Brain microvascular endothelial cell (primary cell): Measurements from ENCODE around the gene B3GALT5.

Experiments
- DNase-seq: peaks from one replicate; pipeline ENCODE4 v3.0.0-alpha.2; 2020
- H3K27ac ChIP-seq: fragments of 250-450 bp; sonication (Bioruptor Pico); 2 replicates; pipeline ENCODE4 v1.5.1; 2020; ENCODE audit warnings: mild to moderate bottlenecking, moderate library complexity
- H3K27me3 ChIP-seq: fragments of 250-450 bp; sonication (Bioruptor Pico); replicated peaks from 2 replicates; pipeline ENCODE4 v1.5.1; 2020; ENCODE audit warnings: mild to moderate bottlenecking
- H3K36me3 ChIP-seq: fragments of 250-450 bp; sonication (Bioruptor Pico); replicated peaks from 2 replicates; pipeline ENCODE4 v1.5.1; 2020; ENCODE audit warnings: mild to moderate bottlenecking
- H3K4me3 ChIP-seq: 2 replicates; pipeline ENCODE4 v1.5.1; 2011; ENCODE audit warnings: low read depth, mild to moderate bottlenecking, control low read depth, low read length, moderate library complexity
- CTCF ChIP-seq: IDR thresholded peaks from 2 replicates; pipeline ENCODE4 v1.5.1; 2011; ENCODE audit warnings: low read depth, mild to moderate bottlenecking, moderate library complexity, low read length, control low read depth, inconsistent platforms; ENCODE audit errors: missing control alignments
- in situ Hi-C: cut with HindIII; loops from 2 replicates; pipeline ENCODE4 v1.10.0; 2017; ENCODE audit warnings: low sequenced_read_pairs, low pct_ligation_motif_present

The B3GALT5 gene

DNA sequence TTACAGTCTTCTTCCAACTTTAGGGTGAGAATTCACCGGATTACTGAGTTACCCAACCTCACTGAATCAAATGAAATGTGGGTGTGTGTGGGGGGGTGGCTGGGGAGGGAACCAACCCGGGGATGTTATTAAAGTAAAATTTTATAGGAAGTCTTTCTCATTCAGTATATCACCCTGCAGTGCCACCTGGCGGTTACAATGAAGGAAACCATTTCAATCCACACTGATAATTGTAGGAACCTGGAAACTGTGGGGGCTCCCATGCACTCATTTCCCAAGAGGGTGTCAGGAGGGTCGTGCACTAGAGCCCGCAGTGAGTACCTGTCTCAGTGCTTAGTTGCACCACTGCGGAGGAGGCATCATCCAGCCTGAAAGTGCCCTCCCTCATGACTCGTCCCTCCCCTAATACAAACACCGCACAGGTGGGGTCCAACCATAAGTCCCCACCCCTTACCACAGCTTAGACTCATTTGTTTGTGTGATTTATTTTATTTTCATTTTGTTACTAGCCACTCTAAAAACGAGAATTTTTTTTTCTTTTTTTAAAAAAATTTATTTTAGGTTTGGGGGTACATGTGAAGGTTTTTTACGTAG lies 103.2 kb downstream of the B3GALT5 start:
- H3K27ac ChIP-seq = no peak overlapping the region
- no peak overlapping the region for H3K4me3 ChIP-seq
- peak; percentile 45 for DNase-seq
- no peaks in the 10 kb centered on the region for H3K27me3 ChIP-seq
- no peaks in the 10 kb centered on the region for H3K36me3 ChIP-seq
- in situ Hi-C loops = loop anchor here (25.0 kb wide), 1 partner anchor 204 kb away; no protein-coding TSS in a partner anchor
- TF ChIP-seq CTCF = peak; percentile 63

DNA sequence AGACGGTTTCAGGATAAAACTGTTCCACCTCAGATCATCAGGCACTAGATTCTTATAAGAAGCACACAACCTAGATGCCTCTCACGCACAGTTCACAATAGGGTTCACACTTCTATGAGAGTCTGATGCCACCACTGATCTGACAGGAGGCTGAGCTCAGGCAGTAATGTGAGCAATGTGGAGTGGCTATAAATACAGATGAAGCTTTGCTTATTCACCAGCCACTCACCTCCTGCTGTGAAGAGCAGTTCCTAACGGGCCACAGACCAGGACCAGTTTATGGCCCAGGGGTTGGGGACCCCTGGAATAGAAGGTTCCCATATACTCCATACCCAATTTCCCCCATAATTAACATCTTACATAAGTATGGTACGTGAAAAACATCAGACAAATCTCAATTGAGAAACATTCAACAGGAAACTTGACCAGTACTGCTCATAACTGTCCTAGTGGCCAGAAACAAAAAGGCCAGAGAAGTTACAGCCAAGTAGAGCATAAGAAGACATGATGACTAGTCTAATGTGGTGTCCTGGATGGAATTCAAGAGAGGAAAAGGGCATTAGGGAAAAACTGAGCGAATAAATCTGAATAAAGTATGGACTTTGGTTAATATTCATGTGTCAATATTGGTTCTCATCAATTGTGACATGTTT lies 107.5 kb downstream of the B3GALT5 start:
- Histone ChIP-seq H3K27ac (no peak overlapping the region), H3K36me3 (no peaks in the 10 kb centered on the region), H3K27me3 (no peaks in the 10 kb centered on the region), H3K4me3 (no peak overlapping the region)
- DNase-seq = no peak
- TF ChIP-seq CTCF = peak; percentile 23
- in situ Hi-C loops = loop anchor here (25.0 kb wide), 1 partner anchor 208 kb away; no protein-coding TSS in a partner anchor

DNA sequence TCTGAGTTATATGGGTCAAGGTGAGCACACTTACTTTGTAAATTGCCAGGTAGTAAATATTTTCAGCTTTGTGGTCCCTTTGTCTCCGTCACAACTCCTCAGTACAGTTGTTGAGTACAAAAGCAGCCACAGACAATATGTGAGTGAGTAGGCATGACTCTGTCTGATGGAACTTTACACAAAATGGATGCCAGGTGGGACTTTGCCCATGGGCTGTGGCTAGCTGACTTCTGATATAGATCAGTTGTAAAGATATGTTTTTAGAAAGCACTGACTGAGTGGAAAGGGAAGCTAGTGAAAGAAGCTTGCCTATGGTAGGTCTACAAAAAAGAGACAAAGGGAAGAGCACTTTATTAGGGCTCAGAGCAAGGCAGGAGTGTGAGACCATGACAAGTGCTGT lies 109.1 kb downstream of the B3GALT5 start:
- H3K4me3 ChIP-seq = no peak overlapping the region
- in situ Hi-C loops = loop anchor here (25.0 kb wide), 1 partner anchor 210 kb away; no protein-coding TSS in a partner anchor
- no peak for TF ChIP-seq CTCF
- no peak overlapping the region for H3K27ac ChIP-seq
- no peak for DNase-seq
- no peaks in the 10 kb centered on the region for H3K27me3 ChIP-seq
- no peaks in the 10 kb centered on the region for H3K36me3 ChIP-seq
